Measurements from ENCODE around the gene MIEN1.
"Not testable (repeated sequence)": the region's sequence is repeated elsewhere in the genome, so short reads cannot be mapped to it uniquely, and the experiment has no call there.

MIEN1 gene

DNA sequence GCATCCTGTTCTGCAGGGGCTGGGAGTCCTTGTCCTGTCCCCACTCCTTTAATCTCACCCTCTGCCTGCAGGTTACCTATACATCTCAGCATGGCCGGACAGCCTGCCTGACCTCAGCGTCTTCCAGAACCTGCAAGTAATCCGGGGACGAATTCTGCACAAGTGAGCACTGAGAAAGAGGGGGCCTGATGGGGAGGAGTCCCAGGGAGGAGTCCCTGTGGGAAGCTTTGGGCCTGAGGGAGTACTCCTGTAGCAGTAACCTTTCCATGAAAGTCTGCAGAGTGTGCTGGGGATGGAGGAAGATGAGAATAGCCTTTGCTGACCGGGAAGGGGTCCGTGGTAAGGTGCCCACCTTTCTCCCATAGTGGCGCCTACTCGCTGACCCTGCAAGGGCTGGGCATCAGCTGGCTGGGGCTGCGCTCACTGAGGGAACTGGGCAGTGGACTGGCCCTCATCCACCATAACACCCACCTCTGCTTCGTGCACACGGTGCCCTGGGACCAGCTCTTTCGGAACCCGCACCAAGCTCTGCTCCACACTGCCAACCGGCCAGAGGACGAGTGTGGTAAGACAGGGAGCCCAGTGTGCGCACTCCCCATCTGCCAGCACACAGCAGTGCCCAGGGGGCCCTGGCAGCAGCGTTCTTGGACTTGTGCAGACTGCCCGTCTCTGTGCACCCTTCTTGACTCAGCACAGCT is 14.8 kb downstream of the MIEN1 start:
- DNase-seq: no peak

DNA sequence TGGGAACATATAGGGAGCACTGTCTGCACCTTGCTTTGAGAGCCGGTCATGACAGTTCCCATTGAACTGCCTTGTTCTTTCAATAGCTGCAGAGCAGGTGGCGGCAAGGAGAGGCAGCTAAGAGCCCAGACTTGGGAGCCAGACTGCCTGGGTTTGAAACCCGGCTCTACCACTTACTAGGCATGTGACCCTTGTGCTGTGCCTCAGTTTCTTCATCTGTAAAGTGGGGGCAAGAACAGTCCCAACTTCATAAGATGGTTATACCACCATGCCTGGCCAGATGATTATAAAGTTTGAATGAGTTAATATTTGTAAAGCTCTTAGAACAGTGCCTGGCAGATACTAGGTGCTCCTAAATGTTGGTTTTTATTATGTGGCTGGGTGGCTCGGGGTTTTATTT is 16.1 kb downstream of the MIEN1 start:
- DNase-seq: no peak

DNA sequence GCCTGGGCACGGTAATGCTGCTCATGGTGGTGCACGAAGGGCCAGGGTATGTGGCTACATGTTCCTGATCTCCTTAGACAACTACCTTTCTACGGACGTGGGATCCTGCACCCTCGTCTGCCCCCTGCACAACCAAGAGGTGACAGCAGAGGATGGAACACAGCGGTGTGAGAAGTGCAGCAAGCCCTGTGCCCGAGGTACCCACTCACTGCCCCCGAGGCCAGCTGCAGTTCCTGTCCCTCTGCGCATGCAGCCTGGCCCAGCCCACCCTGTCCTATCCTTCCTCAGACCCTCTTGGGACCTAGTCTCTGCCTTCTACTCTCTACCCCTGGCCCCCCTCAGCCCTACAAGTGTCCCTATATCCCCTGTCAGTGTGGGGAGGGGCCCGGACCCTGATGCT is 18.5 kb downstream of the MIEN1 start:
- DNase-seq: no peak

DNA sequence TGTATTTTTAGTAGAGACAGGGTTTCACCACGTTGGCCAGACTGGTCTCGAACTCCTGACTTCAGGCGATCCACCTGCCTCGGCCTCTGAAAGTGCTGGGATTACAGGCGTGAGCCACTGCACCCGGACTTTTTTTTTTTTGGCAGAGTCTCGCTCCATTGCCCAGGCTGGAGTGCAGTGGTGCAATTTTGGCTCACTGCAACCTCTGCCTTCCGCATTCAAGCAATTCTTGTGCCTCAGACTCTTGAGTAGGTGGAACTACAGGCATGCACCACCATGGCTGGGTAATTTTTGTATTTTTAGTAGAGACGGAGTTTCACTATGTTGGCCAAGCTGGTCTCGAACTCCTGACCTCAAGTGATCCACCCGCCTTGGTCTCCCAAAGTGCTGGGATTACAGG is 19.3 kb downstream of the MIEN1 start:
- not testable (repeated sequence) for DNase-seq

- DNase-seq: no peak
Measured at GRCh38 chr17:39709998-39710964, 20.1 kb downstream of the MIEN1 start.

DNA sequence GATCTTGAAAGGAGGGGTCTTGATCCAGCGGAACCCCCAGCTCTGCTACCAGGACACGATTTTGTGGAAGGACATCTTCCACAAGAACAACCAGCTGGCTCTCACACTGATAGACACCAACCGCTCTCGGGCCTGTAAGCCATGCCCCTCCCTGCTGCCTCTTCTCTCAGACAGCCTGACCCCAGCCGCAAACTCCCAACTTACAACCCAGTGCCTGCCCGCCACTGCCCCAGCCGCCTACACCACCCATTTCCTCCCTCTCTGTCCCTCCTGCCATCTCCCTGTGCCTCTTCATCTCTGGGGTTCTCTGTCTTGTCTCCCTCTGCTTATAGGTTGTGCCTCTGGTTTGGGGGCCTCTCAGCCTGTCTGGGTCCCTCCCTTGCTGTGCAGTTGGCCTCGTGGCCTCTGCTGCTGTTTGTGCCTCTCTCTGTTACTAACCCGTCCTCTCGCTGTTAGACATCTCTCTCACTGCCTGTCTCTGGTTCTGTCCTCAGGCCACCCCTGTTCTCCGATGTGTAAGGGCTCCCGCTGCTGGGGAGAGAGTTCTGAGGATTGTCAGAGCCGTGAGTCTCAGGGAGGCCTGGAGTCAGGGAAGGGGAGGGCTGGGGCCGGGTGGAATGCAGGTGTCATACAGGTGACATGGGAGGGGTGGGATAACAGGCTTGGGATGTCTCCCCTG is 20.9 kb downstream of the MIEN1 start:
- no peak for DNase-seq

DNA sequence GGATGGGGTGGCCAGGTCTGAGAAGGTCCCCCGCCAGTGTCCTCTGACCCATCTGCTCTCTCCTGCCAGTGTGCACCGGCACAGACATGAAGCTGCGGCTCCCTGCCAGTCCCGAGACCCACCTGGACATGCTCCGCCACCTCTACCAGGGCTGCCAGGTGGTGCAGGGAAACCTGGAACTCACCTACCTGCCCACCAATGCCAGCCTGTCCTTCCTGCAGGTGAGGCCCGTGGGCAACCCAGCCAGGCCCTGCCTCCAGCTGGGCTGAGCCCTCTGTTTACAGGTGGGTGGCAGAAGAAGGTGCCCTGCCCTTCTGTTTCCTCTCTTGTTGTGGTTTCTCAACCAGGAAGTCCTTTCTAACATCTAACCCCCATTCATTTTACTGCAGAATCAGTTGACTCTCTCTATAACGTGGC is 23.4 kb downstream of the MIEN1 start:
- no peak for DNase-seq

DNA sequence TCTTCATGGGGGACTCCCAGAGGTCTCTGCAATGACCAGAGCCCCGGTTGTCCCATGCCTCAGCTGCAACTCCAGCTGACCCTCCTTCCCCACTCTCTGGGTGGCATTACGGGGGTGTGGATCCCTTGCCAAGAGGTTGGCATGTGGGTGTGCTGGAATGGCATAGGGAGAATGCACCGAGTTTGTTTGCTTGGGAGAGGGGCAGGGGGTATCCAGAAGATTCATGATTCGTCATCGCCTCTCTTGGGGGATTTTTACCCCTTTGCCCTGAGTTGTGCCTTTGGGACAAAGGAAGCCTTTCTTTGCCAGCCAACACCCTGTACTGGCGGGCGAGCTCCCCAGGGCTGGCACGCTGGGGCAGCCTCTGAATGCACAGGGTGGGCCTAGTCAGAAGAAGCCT is 23.9 kb downstream of the MIEN1 start:
- no peak for DNase-seq

DNA sequence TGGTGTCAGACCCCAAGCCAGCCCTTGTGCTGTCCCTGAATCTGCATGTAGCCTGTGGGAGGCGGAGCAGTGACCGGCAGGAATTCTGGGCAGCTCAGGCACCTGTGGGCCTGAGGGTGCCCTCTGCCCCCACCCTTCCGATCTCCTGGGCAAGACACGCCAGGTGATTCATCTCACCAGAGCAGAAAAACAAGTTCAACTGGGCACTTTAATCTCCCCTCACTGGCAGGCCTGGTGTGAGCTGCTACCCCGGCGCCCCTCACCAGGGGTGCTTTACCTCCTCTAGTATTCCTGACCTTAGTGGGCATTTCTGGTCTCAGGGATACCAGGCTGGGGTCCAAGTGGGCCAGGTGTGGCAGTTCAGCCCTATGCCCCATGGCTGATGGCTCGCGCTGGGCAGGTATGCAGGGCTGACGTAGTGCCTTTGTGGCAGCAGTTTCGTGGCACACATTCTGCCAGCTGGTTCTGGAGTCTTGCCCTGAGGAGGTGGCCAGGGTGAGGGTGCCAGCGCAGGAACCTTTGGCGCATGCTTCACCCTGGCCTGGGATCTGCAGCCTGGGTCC is 24.5 kb downstream of the MIEN1 start:
- DNase-seq: no peak

DNA sequence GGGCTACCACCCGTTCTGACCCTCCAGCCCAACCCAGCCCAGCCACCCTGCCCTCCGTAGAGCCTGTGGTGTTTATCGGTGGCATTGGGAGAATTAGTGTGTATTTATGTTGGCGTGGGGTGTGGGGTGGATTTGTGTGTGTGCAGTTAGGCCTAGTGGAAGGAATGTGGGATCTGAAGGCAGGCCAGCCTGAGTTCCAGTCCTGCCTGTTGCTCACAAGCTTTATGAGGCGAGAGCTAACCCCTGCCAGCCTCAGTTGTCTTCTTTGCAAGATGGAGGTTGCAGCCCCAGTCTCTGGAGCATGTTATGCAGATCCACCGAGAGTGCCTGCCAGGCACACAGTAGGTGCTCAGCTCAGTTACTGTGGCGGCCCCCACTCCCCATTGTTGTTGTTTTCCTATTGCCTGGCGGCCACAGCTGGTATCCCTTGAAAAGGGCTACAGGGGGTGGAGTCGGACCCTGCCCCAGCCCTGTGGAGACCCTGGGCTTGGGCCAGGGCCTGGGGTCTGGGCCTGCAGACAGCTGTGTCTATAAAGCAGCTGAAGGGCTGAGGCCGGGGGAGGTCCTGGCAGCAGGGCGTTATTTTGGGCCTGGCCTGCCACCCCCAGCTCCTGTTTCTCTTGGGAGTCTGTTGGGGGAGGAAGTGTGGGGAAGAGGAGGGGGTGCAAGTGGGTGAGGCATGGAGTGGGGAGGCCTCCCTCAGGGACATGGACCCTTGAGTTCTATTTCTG is 25.3 kb downstream of the MIEN1 start:
- no peak for DNase-seq

DNA sequence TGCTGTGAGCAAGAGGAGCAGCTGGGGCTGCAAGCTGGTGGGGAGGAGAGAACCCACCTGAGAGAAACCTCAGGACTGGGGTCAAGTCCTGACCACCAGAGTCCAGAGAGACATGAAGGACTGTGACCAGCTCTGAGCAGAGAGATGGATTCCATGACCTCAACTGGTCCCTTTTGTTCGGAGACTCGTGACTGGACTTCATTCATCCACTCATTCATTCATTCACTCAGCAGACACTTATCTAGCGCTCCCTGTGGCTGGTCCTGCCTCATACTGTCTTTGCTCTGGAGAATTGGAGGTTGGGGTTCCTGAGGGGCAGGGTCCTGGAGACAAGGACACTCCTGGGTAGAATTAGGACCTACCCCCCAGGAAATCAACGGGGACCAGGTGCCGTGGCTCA is 26.4 kb downstream of the MIEN1 start:
- DNase-seq: no peak

- no peak for DNase-seq
Measured at GRCh38 chr17:39702901-39703893, 27.1 kb downstream of the MIEN1 start.

DNA sequence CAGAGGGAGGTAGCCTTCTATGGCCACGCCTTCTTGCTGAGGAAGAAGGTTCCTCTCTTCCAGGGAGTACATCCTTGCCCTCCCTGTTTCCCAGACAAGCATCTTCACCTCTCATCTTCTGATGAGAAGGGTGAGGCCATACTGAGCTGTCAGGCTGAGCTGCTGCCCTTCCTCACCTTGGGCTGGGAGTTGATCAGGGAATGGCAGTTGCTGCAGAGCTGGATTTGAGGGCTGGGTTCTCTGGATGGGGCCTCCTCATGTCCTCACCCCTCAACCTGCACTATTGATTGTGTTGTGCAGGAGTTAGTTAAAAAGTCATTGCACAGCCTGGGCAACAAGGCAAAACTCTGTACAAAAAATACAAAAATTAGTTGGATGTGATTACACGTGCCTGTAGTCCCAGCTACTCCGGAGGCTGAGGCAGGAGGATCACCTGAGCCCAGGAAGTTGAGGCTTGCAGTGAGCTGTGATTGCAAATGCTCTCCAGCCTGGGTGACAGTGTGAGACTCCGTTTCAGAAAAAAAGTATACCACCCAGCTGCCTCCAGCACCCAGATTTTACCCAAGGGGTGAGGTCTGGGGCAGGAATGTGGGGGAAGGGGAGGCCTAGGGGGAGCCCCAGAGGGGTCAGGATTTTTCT is 28.4 kb downstream of the MIEN1 start:
- DNase-seq: no peak

DNA sequence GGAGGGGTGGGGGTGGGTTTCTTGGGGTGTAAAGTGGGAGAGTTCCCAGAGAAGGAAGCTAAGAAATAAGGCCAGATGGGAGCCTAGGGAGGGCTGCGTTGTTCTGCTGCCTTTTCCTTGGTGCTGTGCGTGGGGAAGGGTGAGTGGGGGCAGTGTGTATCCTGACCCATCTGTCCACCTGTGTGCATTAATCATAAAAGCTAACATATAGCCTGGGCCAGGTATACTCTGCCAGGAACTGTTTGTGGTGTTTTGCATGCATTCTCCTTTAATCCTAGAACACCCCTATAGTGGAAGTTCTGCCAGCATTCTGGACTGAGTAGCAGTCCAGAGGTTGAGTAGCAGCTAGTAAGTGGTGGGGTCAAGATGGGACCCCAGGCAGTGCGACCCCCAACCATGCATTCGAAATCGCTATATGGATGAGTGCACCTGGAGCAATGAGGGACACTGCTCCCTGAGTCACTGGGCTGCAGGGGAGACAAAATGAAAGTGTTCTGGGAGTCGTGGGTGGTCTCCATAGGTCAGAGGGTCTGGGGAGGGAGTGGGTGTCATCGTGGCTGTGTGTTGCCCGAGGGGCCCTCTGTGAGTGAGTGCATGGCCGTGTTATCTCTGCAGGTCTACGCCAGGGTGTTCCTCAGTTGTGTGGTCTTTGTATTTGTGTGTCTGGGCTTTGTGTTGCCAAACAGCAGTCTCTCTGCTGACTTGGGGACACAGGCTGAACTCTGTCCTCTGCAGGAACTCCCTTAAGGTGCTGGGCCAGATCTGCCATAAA is 29.1 kb downstream of the MIEN1 start:
- DNase-seq: no peak

DNA sequence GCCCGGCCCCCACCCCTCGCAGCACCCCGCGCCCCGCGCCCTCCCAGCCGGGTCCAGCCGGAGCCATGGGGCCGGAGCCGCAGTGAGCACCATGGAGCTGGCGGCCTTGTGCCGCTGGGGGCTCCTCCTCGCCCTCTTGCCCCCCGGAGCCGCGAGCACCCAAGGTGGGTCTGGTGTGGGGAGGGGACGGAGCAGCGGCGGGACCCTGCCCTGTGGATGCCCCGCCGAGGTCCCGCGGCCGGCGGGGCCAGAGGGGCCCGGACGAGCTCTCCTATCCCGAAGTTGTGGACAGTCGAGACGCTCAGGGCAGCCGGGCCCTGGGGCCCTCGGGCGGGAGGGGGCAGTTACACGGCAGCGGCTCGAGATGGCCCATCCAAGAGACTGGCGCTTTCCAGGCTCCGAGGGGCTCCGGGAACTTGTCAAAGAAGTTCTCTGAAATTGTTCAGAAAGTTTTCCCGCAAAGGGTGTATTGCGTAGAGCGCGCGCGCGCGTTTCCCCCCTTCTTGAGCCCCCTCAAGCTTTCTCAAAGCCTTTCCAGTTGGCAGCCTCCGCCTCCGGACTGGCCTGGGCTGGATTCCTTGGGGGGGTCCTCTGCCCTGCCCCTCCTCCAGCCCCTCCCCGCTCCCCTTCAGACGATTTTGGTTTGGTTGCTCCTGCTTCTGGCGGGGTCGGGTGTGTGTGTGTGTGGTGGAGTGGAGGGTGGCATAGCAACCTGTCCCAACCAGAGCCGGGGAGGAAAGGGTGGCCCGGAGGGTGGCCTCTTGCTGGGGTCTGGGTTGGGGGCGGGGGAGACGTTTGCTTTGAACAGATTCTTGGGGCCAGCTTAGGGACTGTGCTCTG is 30.0 kb downstream of the MIEN1 start:
- no peak for DNase-seq

- no peak for DNase-seq
Measured at GRCh38 chr17:39699818-39700147, 30.5 kb downstream of the MIEN1 start, which contains the start of gene ERBB2. TSS of gene ERBB2 (plus strand) at chr17:39700064. CDS start at chr17:39700239, 175 bp downstream.

DNA sequence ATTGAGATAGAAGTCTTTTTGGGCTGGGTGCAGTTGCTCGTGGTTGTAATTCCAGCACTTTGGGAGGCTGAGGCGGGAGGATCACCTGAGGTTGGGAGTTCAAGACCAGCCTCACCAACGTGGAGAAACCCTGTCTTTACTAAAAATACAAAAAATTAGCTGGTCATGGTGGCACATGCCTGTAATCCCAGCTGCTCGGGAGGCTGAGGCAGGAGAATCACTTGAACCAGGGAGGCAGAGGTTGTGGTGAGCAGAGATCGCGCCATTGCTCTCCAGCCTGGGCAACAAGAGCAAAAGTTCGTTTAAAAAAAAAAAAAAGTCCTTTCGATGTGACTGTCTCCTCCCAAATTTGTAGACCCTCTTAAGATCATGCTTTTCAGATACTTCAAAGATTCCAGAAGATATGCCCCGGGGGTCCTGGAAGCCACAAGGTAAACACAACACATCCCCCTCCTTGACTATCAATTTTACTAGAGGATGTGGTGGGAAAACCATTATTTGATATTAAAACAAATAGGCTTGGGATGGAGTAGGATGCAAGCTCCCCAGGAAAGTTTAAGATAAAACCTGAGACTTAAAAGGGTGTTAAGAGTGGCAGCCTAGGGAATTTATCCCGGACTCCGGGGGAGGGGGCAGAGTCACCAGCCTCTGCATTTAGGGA is 31.0 kb downstream of the MIEN1 start:
- DNase-seq: not testable (repeated sequence)

GRCh38 chr17:39697961-39698360 is 32.4 kb downstream of the MIEN1 start:
- no peak for DNase-seq

Measured in hippocampal formation (tissue), 2 donors.